ENCODE data around the gene PSG1.
"Not testable (repeated sequence)": the region's sequence is repeated elsewhere in the genome, so short reads cannot be mapped to it uniquely, and the experiment has no call there.

Gene PSG1

GRCh38 chr19:42819960-42820650, 59.4 kb downstream of the PSG1 start:
- DNase-seq: not testable (repeated sequence)

DNA sequence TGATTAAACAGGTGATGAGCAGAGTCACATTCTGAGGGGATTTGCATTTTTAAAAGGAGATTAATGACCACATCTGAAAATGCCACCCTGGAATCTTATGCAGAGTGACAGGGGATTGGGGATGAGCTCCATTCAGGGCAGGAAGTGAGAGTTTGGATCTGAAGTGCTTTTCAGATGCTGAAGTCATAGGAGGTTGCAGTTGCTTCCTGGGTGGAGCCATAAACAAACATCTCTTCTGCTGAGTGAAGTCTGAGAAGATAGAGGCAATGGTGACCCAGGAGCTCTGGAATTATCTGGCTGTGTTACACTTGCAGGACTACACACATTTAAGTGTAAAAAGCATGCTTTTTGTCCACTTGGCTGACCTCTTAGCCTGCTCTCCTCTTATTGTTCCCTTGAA, 62.6 kb downstream of the PSG1 start:
- no peak for DNase-seq

Measured in central memory CD4-positive, alpha-beta T cell (primary cell).